Calu3 (cell line): Measurements from ENCODE around the gene CDCA7L. TPM values are rescaled to one million over a fixed set of nuclear protein-coding genes. Genes with fewer than 3 reads are reported as not detected.

Source experiments
- BruUV-seq: library from RNA; stranded (reverse); fragments of 400-500 nt; replicated peaks from 2 replicates; lab custom pipeline; 2021; lab: Mats Ljungman, UMichigan
- CTCF ChIA-PET: fragments of 300-600 bp; sonication (Branson Sonifier 250); formaldehyde crosslinking; loops from one replicate; lab custom pipeline; 2022; ENCODE audit warnings: antibody characterized with exemption; lab: Charles Lee
- DNase-seq: peaks from one replicate; pipeline ENCODE4 v3.0.0; 2022
- H3K27ac Mint-ChIP-seq: one replicate; pipeline ENCODE4 v1.8.0; 2022; ENCODE audit warnings: mixed read lengths; ENCODE audit not compliant: unreplicated experiment
- H3K27me3 Mint-ChIP-seq: one replicate; pipeline ENCODE4 v1.8.0; 2022; ENCODE audit warnings: mixed read lengths; ENCODE audit not compliant: unreplicated experiment
- H3K36me3 Mint-ChIP-seq: one replicate; pipeline ENCODE4 v1.8.0; 2022; ENCODE audit warnings: mild to moderate bottlenecking, moderate library complexity, mixed read lengths; ENCODE audit not compliant: insufficient read depth, unreplicated experiment
- H3K4me1 Mint-ChIP-seq: one replicate; pipeline ENCODE4 v1.8.0; 2022; ENCODE audit warnings: mild to moderate bottlenecking, low read depth, mixed read lengths; ENCODE audit not compliant: unreplicated experiment
- H3K4me3 Mint-ChIP-seq: one replicate; pipeline ENCODE4 v1.8.0; 2022; ENCODE audit warnings: mild to moderate bottlenecking, low read depth, moderate library complexity, mixed read lengths; ENCODE audit not compliant: unreplicated experiment
- H3K9me3 Mint-ChIP-seq: one replicate; pipeline ENCODE4 v1.8.0; 2022; ENCODE audit warnings: low read depth, mixed read lengths; ENCODE audit not compliant: unreplicated experiment
- intact Hi-C: fragments of 100-400 bp; cut with micrococcal nuclease; formaldehyde crosslinking; loops from one replicate; pipeline ENCODE4 v1.10.0; 2022; ENCODE audit not compliant: unreplicated experiment
- total RNA-seq: library from RNA; stranded (reverse); gene quantifications from 2 replicates; pipeline ENCODE4 v1.2.3, GENCODE V29; 2022
- TF ChIP-seq, protein P1 (sequence below): fragments of 200-600 bp; IDR thresholded peaks from one replicate; pipeline ENCODE4 v1.8.0; 2022; ENCODE audit warnings: antibody characterized with exemption; ENCODE audit not compliant: unreplicated experiment

CDCA7L gene
- total RNA-seq, 1 experiment from 2014 or later: 76.3 TPM

DNA sequence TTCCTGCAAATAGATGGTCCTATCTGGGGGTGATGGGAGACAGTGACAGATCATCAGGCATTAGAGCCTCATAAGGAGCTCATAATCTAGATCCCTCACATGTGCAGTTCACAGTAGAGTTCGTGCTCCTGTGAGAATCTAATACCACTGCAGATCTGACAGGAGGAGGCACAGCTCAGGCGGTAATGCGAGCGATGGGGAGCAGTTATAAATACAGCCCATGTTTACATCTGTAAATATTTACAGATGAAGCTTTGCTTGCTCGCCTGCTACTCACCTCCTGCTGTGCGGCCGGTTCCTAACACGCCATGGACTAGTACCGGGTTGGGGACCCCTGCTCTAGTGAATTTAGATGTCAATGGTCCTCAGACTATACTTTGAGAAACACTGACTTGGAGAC is 17.0 kb upstream of the CDCA7L start:
- intact Hi-C loops: no loop called here
- peaks cover 54% of the 10 kb centered on the region for H3K4me1 Mint-ChIP-seq
- CTCF ChIA-PET: interaction anchor here (3.0 kb wide), 1 partner anchor 18 kb away, joined by 11 read pairs; the partner anchor contains the start of gene CDCA7L

DNA sequence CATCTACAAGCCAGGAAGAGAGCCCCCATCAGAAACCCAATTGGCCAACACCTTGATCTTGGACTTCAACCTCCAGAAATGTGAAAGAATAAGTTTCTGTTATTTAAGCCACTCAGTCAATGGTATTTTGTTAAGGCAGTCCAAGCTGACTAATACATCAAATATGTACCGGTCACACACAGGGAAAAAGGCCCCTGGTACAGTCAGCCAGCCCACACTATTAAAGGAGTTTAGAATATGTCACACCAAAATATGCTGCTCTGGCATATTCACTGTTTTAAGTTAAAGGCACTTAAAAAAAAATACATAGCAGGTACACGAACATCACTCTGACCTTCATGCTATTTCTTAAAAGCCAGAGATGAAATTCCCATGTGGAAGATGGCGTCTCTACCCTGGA is 15.2 kb upstream of the CDCA7L start:
- DNase-seq: peak; percentile 51
- BruUV-seq: no TSS peak
- Mint-ChIP-seq H3K4me1 (peaks cover 48% of the 10 kb centered on the region), H3K9me3 (no peaks in the 10 kb centered on the region), H3K27me3 (no peaks in the 10 kb centered on the region), H3K36me3 (no peaks in the 10 kb centered on the region), H3K4me3 (no peak overlapping the region), H3K27ac (peak overlapping the region; percentile 28)
- intact Hi-C loops: no loop called here
- CTCF ChIA-PET: interaction anchor here (0.6 to 1.5 kb wide), 3 partner anchors 9 to 380 kb away, joined by 3 to 4 read pairs (median 3); no protein-coding TSS in a partner anchor
- TF ChIP-seq, protein P1, sequence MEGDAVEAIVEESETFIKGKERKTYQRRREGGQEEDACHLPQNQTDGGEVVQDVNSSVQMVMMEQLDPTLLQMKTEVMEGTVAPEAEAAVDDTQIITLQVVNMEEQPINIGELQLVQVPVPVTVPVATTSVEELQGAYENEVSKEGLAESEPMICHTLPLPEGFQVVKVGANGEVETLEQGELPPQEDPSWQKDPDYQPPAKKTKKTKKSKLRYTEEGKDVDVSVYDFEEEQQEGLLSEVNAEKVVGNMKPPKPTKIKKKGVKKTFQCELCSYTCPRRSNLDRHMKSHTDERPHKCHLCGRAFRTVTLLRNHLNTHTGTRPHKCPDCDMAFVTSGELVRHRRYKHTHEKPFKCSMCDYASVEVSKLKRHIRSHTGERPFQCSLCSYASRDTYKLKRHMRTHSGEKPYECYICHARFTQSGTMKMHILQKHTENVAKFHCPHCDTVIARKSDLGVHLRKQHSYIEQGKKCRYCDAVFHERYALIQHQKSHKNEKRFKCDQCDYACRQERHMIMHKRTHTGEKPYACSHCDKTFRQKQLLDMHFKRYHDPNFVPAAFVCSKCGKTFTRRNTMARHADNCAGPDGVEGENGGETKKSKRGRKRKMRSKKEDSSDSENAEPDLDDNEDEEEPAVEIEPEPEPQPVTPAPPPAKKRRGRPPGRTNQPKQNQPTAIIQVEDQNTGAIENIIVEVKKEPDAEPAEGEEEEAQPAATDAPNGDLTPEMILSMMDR: no peak

More for the DNA sequence above, 17.0 kb upstream of the CDCA7L start:
- no peak for DNase-seq
- no peaks in the 10 kb centered on the region for H3K27me3 Mint-ChIP-seq
- BruUV-seq: no TSS peak
- H3K4me3 Mint-ChIP-seq: no peak overlapping the region
- no peaks in the 10 kb centered on the region for H3K36me3 Mint-ChIP-seq
- H3K27ac Mint-ChIP-seq: no peak overlapping the region
- no peaks in the 10 kb centered on the region for H3K9me3 Mint-ChIP-seq
- TF ChIP-seq, protein P1: no peak

DNA sequence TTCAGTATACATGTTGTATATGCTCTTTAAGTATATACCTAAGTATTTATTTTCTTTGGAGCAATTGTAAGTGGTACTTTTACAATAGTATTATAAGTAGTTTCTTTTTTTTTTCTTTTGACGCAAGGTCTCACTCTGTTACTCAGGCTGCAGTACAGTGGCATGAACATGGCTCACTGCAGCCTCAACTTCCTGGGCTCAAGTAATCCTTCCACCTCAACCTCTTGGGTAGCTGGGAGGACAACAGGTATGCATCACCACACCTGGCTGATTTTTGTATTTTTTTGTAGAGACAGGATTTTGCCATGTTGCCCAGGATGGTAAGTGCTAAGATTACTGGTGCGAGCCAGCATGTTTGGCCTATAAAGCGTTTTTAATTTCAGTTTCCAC is 13.7 kb upstream of the CDCA7L start:
- no peak for DNase-seq
- no peaks in the 10 kb centered on the region for H3K27me3 Mint-ChIP-seq
- intact Hi-C loops: no loop called here
- H3K4me1 Mint-ChIP-seq: peaks cover 33% of the 10 kb centered on the region
- TF ChIP-seq, protein P1: no peak
- CTCF ChIA-PET: no interaction called here
- H3K27ac Mint-ChIP-seq: no peak overlapping the region
- H3K9me3 Mint-ChIP-seq: no peaks in the 10 kb centered on the region
- H3K4me3 Mint-ChIP-seq: no peak overlapping the region
- BruUV-seq: no TSS peak
- no peaks in the 10 kb centered on the region for H3K36me3 Mint-ChIP-seq

DNA sequence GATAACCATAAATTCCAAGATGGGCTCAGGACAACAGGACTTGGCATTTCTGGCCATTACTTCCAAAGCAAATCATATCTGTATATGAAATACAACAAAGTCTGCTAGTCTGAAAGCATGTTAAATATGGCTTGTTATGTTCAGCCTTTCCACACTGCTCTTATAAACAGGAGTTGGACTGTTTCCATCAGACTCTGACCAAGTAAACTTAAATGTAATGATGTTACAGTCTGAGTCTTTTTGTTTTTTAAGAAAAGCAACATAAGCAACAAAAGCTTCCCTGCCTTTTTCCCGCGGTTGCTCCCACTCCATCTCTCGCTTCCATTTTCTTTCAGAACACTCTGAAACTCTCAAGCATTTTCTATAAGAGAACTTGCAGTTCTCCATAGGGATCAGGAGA is 8.1 kb upstream of the CDCA7L start:
- intact Hi-C loops: no loop called here
- no peak overlapping the region for H3K4me3 Mint-ChIP-seq
- CTCF ChIA-PET: interaction anchor here (0.6 to 0.7 kb wide), 2 partner anchors 56 to 230 kb away, joined by 3 read pairs; no protein-coding TSS in a partner anchor

More for the DNA sequence above, 8.1 kb upstream of the CDCA7L start:
- Mint-ChIP-seq H3K27ac (no peak overlapping the region), H3K27me3 (peaks cover 11% of the 10 kb centered on the region), H3K9me3 (no peaks in the 10 kb centered on the region), H3K36me3 (no peaks in the 10 kb centered on the region), H3K4me1 (no peaks in the 10 kb centered on the region)
- no TSS peak for BruUV-seq
- no peak for DNase-seq
- TF ChIP-seq, protein P1: no peak
